Stimulated activated CD4-positive, alpha-beta T cell treated with anti-CD3 and anti-CD28 coated beads, Interleukin-4, amount 100 ng/mL, for 48 hours (primary cell): ENCODE measurements around the gene CFAP53.
"Not testable (repeated sequence)": the region's sequence is repeated elsewhere in the genome, so short reads cannot be mapped to it uniquely, and the experiment has no call there.

Source experiments
- DNase-seq, 2 donors: peaks; one replicate each; pipeline ENCODE4 v3.0.0-alpha.2; 2020; ENCODE audit warnings: low read depth in 2 of 2

Gene CFAP53

GRCh38 chr18:50288348-50289107 is 22.2 kb upstream of the CFAP53 start:
- not testable (repeated sequence) for DNase-seq

GRCh38 chr18:50287441-50288347 is 21.4 kb upstream of the CFAP53 start, which contains the start of gene CXXC1:
Gene CXXC1, minus strand, starts transcription at chr18:50287692. Its CDS starts 103 bp downstream, at chr18:50287589.
- DNase-seq, result peak; percentile 88 to 95

- no peak for DNase-seq
Observed at GRCh38 chr18:50287028-50287440, 20.7 kb upstream of the CFAP53 start.

- no peak for DNase-seq
Observed at GRCh38 chr18:50286391-50287027, 20.2 kb upstream of the CFAP53 start.

GRCh38 chr18:50285631-50286321 is 19.5 kb upstream of the CFAP53 start:
- no peak for DNase-seq

GRCh38 chr18:50285071-50285470 is 18.8 kb upstream of the CFAP53 start:
- DNase-seq, result no peak

GRCh38 chr18:50284255-50284885 is 18.1 kb upstream of the CFAP53 start:
- no peak for DNase-seq

- DNase-seq, result no peak
Observed at GRCh38 chr18:50283469-50284209, 17.3 kb upstream of the CFAP53 start.

- DNase-seq, result no peak
Observed at GRCh38 chr18:50282521-50283335, 16.4 kb upstream of the CFAP53 start.

- DNase-seq, result no peak
Observed at GRCh38 chr18:50281972-50282520, 15.8 kb upstream of the CFAP53 start.

GRCh38 chr18:50281295-50281971 is 15.1 kb upstream of the CFAP53 start, which contains the start of gene MBD1:
Gene MBD1, minus strand, starts transcription at chr18:50281523. Its CDS starts 1,531 bp downstream, at chr18:50279992.
- DNase-seq, result peak; percentile 87 to 95

GRCh38 chr18:50280707-50281294 is 14.5 kb upstream of the CFAP53 start:
- no peak for DNase-seq

- DNase-seq, result no peak
Observed at GRCh38 chr18:50279752-50280151, 13.5 kb upstream of the CFAP53 start.

GRCh38 chr18:50277942-50278341 is 11.6 kb upstream of the CFAP53 start:
- DNase-seq, result no peak

- DNase-seq, result no peak
Observed at GRCh38 chr18:50276452-50276851, 10.2 kb upstream of the CFAP53 start.

- no peak for DNase-seq
Observed at GRCh38 chr18:50275503-50276036, 9.3 kb upstream of the CFAP53 start.

- DNase-seq, result no peak
Observed at GRCh38 chr18:50274941-50275340, 8.6 kb upstream of the CFAP53 start.

- no peak for DNase-seq
Observed at GRCh38 chr18:50274044-50274442, 7.7 kb upstream of the CFAP53 start.
